Left hindlimb (tissue), 1 donor: ENCODE data around the gene POLK.
"Not testable (repeated sequence)": the region's sequence is repeated elsewhere in the genome, so short reads cannot be mapped to it uniquely, and the experiment has no call there.

ENCODE experiments used
- DNase-seq: peaks from one replicate; pipeline ENCODE4 v3.0.0-alpha.2; 2018

POLK gene

GRCh38 chr5:75510836-75511434 is 756 bp upstream of the POLK start:
- DNase-seq: peak; percentile 66

DNA sequence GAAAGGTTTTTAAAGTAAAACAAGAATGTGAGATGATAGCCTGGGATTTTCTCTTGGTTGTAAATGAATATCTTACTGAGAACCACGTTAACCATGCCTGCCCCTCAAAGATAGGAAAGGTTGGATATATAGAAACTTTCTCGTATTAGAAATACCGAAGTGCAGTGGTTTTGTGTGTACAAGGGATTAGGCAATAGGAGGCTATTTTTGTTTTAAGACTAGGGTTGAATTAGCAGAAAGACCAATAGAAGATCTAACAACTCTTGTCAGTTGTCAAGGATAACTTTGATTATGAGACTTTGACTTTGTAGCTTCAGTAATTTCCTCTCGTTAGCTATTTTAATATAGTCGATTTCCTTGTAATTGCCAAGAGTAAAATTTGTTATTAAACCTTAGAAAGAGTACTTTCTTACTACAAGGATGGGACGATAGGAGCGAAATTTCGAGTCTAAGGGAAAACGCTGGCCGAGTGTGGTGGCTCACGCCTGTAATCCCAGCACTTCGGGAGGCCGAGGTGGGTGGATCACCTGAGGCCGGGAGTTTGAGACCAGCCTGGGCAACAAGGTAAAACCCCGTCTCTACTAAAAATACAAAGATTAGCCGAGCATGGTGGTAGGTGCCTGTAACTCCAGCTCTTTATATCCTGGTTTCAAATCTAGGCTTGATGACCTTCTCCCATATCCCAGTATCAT is 838 bp downstream of the POLK start:
- no peak for DNase-seq

DNA sequence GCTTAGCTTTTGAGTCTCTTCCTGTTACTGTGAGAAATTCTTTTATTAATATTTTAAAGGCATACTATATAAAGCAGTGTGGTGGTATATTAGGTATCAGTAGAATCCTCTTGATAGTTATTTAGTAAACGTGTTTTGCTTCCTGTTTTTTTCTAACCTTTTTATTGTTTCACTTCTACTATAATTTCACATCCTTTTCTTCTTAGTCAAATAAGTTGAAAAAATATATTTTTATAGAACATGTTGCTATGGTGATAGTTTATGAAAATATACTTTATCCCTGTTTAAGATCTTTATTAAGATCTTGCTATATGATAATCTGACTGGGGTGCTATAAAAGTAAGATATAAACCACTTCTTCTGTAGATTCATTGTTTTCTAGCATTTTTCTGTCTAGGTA is 2.1 kb downstream of the POLK start:
- DNase-seq: no peak

- DNase-seq: no peak
Observed at GRCh38 chr5:75514323-75514722, 2.6 kb downstream of the POLK start.

- no peak for DNase-seq
Observed at GRCh38 chr5:75519761-75520160, 8.1 kb downstream of the POLK start.

GRCh38 chr5:75521195-75521594 is 9.5 kb downstream of the POLK start:
- no peak for DNase-seq

DNA sequence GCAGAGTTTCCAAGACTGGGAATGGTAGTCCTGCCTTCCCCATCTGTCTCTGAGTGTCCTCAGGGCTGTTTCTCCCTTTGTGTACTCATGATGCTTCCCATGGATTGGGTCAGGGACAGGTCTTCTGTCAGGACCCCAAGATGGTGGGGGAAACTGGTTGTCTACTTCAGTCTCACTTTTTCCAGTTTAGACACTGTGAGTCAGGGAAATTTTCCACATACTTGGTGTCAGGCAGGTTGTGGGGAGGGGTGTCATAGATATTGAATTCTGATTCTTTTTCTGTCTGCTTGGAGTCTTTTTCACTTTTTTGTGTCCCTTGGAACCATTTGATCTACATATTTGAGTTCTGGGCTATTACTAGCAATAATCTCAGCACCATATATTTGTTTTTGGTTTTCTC is 10.3 kb downstream of the POLK start:
- no peak for DNase-seq

DNA sequence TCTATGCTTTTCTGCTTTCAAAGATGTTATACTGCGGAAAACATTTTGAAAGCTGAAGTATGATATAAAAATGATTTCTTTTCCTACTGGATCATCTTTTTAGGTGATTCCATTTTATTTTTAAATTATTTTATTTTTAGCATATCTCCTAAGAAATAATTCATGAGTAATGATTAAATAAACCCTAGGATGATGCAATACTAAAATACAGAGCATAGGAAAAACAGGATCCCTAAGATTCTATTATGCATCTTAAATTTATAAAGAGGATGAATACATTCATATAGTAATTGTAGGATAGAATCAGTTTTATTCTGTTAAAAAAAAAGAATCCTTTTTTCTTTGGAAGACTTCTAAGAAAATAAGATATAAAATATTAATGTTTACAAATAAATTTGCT is 10.9 kb downstream of the POLK start:
- DNase-seq: no peak

- no peak for DNase-seq
Observed at GRCh38 chr5:75523275-75523674, 11.6 kb downstream of the POLK start.

DNA sequence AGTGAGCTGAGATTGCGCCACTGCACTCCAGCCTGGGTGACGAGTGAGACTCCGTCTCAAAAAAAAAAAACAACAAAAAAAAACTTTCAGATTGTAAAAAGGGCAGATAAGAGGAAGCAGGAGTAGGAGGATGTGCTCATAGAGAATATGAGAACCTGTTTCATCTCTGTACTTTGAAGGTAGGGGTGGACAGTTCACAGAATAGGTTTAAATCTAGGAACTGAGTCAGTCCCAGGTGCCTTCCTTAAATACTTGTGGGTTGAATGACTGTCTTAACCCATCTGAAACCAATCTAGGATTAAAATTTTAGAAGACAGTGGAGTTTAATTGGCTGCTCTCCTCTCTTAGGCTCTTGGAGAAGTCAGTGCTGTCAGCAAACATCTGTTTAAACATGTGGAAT is 12.4 kb downstream of the POLK start:
- DNase-seq: no peak

DNA sequence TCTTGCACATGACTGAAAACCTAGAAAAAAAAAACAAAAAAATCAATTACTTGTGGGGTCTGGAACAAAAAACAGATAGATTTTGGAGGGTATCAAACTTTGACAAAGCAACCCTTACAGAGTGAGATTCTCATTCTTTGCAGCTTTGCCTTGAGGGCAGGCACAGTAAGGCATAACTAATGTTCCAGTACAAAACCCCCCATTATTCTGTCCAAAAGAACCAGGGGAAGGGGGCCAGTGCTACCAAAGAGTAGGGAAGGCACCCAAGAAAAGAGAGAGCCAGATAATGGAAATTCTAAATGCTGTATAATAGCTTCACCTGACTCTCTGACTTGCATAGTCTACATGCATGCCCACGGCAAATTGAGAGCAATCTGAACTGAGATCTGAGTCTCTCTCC is 12.9 kb downstream of the POLK start:
- DNase-seq: no peak

GRCh38 chr5:75525344-75525743 is 13.7 kb downstream of the POLK start:
- DNase-seq: no peak

GRCh38 chr5:75526070-75526469 is 14.4 kb downstream of the POLK start:
- DNase-seq: no peak

DNA sequence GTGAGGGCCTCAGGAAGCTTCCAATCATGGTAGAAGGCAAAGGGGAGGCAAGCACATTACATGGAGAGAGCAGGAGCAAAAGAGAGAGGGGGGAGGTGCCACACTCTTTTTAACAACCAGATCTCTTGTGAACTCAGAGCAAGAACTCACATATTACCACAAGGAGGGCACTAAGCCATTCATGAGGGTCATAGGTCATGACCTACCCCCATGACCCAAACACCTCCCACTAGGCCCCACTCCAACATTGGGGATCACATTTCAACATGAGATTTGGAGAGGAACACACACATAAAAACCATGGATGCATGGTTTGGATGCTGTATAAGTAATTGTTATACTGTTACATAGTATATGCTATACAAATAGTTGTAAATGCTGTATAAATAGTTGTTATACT is 17.5 kb downstream of the POLK start:
- no peak for DNase-seq

DNA sequence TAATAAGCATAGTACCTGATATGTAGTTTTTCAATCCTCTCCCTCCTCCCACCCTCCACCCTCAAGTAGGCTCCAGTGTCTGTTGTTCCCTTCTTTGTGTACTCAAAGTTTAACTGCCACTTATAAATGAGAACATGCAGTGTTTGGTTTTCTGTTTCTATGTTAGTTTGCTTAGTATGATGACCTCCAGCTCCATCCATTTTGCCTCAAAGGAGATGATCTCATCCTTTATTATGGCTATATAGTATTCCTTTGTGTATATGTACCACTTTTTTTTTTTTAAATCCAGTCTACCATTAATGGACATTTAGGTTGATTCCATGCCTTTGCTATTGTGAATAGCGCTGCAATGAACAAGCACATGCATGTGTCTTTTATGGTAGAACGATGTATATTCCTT is 20.5 kb downstream of the POLK start:
- no peak for DNase-seq

GRCh38 chr5:75533716-75534115 is 22.0 kb downstream of the POLK start:
- DNase-seq: not testable (repeated sequence)

DNA sequence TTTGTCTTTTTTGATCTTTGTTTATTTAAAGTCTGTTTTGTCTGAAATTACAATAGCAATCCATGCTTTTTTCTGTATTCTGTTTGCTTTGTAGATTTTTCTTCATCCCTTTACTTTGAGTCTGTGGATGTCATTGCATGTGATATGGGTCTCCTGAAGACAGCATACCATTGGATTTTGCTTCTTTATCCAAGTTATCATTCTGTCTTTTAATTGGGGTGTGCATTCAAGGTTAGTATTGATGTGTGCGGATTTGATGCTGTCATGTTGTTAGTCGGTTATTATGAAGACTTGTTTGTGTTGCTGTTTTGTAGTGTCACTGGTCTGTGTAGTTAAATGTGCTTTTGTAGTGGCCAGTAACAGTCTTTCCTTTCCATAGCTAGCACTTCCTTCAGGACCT is 23.0 kb downstream of the POLK start:
- DNase-seq: no peak

GRCh38 chr5:75536147-75536546 is 24.5 kb downstream of the POLK start:
- DNase-seq: no peak

GRCh38 chr5:75536694-75537360 is 25.1 kb downstream of the POLK start:
- DNase-seq: no peak

DNA sequence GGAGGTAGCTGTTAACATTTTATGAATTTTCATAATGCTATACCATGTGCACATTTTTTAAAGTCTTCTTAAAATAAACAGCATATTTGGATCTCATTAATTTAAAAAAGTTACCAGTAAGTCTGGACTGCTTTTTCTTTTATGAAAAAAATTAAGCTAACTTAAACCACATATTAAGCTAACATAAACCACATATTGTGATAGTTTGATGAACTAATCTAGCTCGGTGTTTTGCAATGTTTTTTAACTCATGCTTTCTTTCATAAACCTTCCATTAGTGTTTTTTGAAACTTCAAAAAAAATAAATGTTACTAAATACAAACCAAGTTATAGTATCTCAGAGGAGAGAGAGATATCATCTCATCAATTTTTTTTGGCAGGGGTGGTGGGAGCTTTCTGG is 26.5 kb downstream of the POLK start:
- DNase-seq: no peak

DNA sequence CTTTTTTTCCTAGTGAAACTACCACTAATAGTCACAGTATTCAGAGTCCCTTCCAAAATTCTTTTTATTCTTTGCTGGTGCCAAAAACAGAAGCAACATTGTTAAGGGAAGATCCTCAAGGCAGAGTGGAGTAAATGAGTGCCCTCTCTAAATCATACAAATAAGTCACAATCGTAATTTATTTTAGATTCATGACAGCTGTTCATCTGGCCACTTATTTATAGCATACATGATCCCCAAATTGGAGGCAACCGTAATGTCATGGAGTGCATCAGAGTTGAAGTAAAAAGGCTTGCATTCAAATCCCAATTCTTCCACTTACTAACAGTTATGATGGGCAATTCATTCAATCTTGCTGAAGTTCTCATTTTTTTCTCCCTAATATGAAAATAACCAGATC is 33.4 kb downstream of the POLK start:
- no peak for DNase-seq

DNA sequence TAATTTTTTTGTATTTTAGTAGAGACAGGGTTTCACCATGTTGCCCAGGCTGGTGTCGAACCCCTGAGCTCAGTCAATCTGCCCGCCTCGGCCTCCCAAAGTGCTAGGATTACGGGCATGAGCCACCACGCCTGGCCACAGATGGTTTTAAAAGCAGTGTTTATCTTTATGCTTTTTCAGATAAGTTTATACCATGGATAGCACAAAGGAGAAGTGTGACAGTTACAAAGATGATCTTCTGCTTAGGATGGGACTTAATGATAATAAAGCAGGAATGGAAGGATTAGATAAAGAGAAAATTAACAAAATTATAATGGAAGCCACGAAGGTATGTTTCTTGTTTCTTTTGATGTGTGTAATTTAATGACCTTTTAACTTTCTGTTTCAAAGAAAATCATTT is 35.1 kb downstream of the POLK start:
- DNase-seq: no peak

GRCh38 chr5:75547812-75548211 is 36.1 kb downstream of the POLK start:
- DNase-seq: no peak

DNA sequence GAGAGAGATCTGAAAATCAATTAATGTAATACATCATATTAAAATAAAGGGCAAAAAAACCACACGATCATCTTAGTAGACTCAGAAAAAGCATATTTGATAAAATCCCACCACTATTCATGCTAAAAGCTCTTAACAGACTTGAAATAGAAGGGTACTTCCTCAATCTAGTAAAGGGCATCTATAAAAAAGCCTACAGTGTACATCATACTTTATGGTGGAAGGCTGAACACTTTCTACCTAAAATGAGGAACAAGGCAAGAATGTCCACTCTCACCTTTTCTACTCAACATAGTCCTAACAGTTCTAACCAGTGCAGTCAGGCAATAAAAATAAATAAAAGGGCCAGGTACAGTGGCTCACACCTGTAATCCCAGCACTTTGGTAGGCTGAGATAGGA is 38.9 kb downstream of the POLK start:
- no peak for DNase-seq

DNA sequence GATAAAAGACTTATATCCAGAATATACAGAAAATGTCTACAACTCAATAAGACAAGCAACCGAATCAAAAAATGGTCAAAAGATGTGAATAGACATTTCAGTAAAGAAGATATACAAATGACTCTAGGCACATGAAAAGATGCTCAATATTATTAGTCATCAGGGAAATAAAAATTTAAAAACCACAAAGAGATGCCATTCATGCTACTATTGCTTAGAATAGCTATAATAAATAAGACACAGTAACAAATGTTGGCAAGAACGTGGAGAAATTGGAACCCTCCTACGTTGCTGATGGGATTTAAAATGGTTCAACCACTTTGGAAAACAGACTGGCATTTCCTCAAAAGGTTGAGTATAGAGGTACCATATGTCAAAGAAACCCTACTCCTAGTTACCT is 39.8 kb downstream of the POLK start:
- no peak for DNase-seq
